ENCODE data around the gene PPP1R13L.

PPP1R13L gene

DNA sequence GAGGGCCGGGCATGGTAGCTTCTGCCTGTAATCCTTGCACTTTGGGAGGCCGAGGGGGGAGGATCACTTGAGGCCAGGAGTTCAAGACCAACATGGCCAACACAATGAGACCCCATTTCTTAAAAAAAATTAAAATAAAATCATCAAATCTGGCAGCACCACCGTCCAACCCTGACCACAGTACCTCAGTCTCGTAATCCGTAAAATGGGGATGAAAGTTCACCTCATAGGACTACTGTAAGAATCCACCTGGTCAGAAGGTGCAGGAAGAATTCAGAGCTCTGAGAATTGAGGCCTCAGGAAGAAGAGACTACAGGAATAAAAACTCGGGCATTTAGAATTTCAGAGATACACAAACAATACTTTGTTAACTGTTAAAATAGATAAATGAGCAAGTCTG, 3.1 kb downstream of the PPP1R13L start:
- Histone ChIP-seq H3K9me3 (replicated peaks; ENCODE audit: insufficient read depth, low read length) (no peaks in the 10 kb centered on the region), H3K27me3 (replicated peaks; ENCODE audit: insufficient read depth, low read length) (no peaks in the 10 kb centered on the region), H3K36me3 (replicated peaks; ENCODE audit: insufficient read depth, low read length) (no peaks in the 10 kb centered on the region), H3K9me2 (replicated peaks; ENCODE audit: insufficient read depth, low read length) (no peaks in the 10 kb centered on the region), H4K20me1 (ENCODE audit: insufficient read depth, low read length) (no peaks in the 10 kb centered on the region), H2AFZ (ENCODE audit: low read length) (no peak overlapping the region), H3K27ac (ENCODE audit: low read length) (no peak overlapping the region), H3K79me2 (ENCODE audit: low read length) (peaks cover 4% of the 10 kb centered on the region), H3K4me1 (ENCODE audit: low read length) (no peaks in the 10 kb centered on the region), H3K9ac (ENCODE audit: low read length) (no peak overlapping the region), H3K4me2 (ENCODE audit: low read depth, low read length) (no peak overlapping the region), H3K4me3 (ENCODE audit: low read length) (no peak overlapping the region), H3F3A (ENCODE audit: insufficient read depth, low read length) (no peaks in the 10 kb centered on the region)
- TF ChIP-seq EZH2phosphoT487 (IDR thresholded peaks at IDR 0.05; ENCODE audit: low read length), result no peak
- TF ChIP-seq, protein P1, sequence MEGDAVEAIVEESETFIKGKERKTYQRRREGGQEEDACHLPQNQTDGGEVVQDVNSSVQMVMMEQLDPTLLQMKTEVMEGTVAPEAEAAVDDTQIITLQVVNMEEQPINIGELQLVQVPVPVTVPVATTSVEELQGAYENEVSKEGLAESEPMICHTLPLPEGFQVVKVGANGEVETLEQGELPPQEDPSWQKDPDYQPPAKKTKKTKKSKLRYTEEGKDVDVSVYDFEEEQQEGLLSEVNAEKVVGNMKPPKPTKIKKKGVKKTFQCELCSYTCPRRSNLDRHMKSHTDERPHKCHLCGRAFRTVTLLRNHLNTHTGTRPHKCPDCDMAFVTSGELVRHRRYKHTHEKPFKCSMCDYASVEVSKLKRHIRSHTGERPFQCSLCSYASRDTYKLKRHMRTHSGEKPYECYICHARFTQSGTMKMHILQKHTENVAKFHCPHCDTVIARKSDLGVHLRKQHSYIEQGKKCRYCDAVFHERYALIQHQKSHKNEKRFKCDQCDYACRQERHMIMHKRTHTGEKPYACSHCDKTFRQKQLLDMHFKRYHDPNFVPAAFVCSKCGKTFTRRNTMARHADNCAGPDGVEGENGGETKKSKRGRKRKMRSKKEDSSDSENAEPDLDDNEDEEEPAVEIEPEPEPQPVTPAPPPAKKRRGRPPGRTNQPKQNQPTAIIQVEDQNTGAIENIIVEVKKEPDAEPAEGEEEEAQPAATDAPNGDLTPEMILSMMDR (IDR thresholded peaks at IDR 0.05; ENCODE audit: low read length), result no peak
- no peak for DNase-seq

GRCh38 chr19:45400192-45400591, 4.7 kb downstream of the PPP1R13L start:
- Histone ChIP-seq H4K20me1 (ENCODE audit: insufficient read depth, low read length) (no peaks in the 10 kb centered on the region), H3K4me3 (ENCODE audit: low read length) (no peak overlapping the region), H3K4me2 (ENCODE audit: low read depth, low read length) (no peak overlapping the region), H3K9ac (ENCODE audit: low read length) (no peak overlapping the region), H3K9me3 (replicated peaks; ENCODE audit: insufficient read depth, low read length) (no peaks in the 10 kb centered on the region), H3K36me3 (replicated peaks; ENCODE audit: insufficient read depth, low read length) (no peaks in the 10 kb centered on the region), H3K9me2 (replicated peaks; ENCODE audit: insufficient read depth, low read length) (no peaks in the 10 kb centered on the region), H3F3A (ENCODE audit: insufficient read depth, low read length) (no peaks in the 10 kb centered on the region), H3K79me2 (ENCODE audit: low read length) (no peaks in the 10 kb centered on the region), H3K27ac (ENCODE audit: low read length) (no peak overlapping the region), H3K27me3 (replicated peaks; ENCODE audit: insufficient read depth, low read length) (no peaks in the 10 kb centered on the region), H3K4me1 (ENCODE audit: low read length) (no peaks in the 10 kb centered on the region), H2AFZ (ENCODE audit: low read length) (no peak overlapping the region)
- no peak for DNase-seq
- TF ChIP-seq, protein P1 (IDR thresholded peaks at IDR 0.05; ENCODE audit: low read length), result no peak
- TF ChIP-seq EZH2phosphoT487 (IDR thresholded peaks at IDR 0.05; ENCODE audit: low read length) (no peak), EZH2 (optimal IDR thresholded peaks at IDR 0.05; ENCODE audit: low read depth, low read length) (no peak)

DNA sequence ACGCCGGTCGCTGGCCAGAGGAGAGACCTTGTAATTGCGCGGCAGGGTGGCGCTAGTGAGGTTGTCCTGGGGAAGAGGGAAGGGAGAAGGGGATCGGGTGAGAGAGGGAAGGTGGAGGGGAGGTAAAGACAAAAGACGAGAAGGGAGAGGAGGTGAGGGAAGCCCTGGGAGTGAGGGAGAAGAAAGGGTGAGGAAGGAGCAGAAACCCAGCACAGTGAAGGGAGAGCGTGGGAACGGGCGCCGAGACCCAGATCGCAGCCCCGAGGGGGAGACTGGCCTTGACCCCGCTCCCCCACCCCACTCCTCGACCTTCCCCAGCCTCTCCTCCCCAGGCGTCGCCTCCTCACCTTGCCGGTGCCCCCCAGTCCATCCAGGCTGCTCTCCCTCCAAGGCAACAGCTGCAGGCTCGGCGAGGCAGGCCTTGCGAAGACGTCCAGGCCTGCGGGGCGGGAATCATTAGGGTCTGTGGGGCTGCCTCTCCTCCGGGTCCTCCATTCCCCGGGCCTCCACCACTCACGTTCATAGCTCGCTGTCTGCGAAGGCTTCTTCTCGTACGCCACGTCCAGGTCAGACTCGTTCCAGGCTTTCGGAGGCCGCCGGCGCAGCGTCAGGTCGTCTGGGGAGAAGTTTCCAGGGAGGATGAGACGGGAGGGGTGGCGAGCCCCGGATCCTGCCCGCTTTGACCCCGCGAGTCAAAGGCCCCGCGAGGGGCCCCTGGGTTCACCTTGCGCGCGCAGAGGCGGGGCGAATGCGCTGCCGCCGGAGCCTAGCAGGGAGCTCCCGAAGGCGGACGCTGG, 8.8 kb downstream of the PPP1R13L start:
- no peaks in the 10 kb centered on the region for H3K79me2 ChIP-seq (ENCODE audit: low read length)
- no peaks in the 10 kb centered on the region for H3K9me2 ChIP-seq (replicated peaks; ENCODE audit: insufficient read depth, low read length)
- no peak for DNase-seq
- no peaks in the 10 kb centered on the region for H3K4me1 ChIP-seq (ENCODE audit: low read length)
- no peaks in the 10 kb centered on the region for H3K36me3 ChIP-seq (replicated peaks; ENCODE audit: insufficient read depth, low read length)
- no peaks in the 10 kb centered on the region for H4K20me1 ChIP-seq (ENCODE audit: insufficient read depth, low read length)
- no peak overlapping the region for H3K9ac ChIP-seq (ENCODE audit: low read length)
- no peak overlapping the region for H3K4me3 ChIP-seq (ENCODE audit: low read length)
- no peaks in the 10 kb centered on the region for H3K9me3 ChIP-seq (replicated peaks; ENCODE audit: insufficient read depth, low read length)
- no peak overlapping the region for H3K27ac ChIP-seq (ENCODE audit: low read length)
- no peak overlapping the region for H3K4me2 ChIP-seq (ENCODE audit: low read depth, low read length)
- no peak overlapping the region for H2AFZ ChIP-seq (ENCODE audit: low read length)
- H3K27me3 ChIP-seq (replicated peaks; ENCODE audit: insufficient read depth, low read length), result no peaks in the 10 kb centered on the region
- no peaks in the 10 kb centered on the region for H3F3A ChIP-seq (ENCODE audit: insufficient read depth, low read length)
- TF ChIP-seq EZH2 (optimal IDR thresholded peaks at IDR 0.05; ENCODE audit: low read depth, low read length) (no peak), EZH2phosphoT487 (IDR thresholded peaks at IDR 0.05; ENCODE audit: low read length) (no peak)
- TF ChIP-seq, protein P1 (IDR thresholded peaks at IDR 0.05; ENCODE audit: low read length), result no peak

Data from MM.1S (cell line).